Dermis blood vessel endothelial cell (primary cell): ENCODE measurements around the gene ATP6V1F. TPM values are rescaled to one million over a fixed set of nuclear protein-coding genes. Genes with fewer than 3 reads are reported as not detected.
"Not testable (repeated sequence)": the region's sequence is repeated elsewhere in the genome, so short reads cannot be mapped to it uniquely, and the experiment has no call there.

Experiments
- DNase-seq: peaks from one replicate; pipeline ENCODE4 v3.0.0; 2010
- total RNA-seq: library from RNA; depleted of rRNA; stranded (reverse); fragments of >200 nt; gene quantifications from 2 replicates; pipeline ENCODE4 v1.2.3, GENCODE V29; 2014

The ATP6V1F gene
- total RNA-seq, 1 donor from 2014 or later: 93.1 TPM

DNA sequence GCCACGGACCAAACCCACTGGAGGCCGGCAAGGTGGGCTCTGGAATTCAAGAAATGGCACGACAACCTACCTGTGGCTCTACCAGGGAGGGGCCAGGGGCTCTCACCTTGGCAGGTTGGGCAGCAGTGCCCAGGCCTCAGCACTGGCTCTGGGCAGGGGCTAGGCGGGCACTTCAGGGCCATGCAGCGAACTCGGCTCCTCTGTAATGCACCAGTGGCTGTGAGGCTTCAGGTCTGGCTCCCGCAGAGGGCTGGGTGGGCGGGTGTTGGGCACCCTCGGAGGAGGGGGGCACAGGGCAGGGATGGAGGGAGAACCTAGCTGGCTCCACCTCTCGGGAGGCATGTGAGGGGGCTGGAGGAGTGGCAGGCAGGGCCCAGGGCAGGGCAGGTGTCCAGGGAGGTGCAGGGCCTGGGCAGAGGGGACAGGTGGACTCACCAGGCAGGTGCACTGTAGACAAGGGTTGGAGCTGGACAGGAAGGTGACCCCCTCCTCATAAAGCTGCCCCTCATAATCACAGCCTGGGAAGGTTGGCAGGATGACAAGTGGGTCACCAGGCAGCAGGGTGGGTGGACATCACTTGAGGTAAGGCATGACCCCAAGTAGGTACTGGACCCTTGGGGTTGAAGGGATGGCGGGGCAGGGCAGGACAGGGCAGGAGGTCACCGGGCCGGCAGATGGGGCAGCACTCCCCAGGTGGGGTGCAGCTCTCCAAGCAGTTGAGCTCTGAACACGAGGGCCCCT, 41.1 kb downstream of the ATP6V1F start:
- DNase-seq: no peak

DNA sequence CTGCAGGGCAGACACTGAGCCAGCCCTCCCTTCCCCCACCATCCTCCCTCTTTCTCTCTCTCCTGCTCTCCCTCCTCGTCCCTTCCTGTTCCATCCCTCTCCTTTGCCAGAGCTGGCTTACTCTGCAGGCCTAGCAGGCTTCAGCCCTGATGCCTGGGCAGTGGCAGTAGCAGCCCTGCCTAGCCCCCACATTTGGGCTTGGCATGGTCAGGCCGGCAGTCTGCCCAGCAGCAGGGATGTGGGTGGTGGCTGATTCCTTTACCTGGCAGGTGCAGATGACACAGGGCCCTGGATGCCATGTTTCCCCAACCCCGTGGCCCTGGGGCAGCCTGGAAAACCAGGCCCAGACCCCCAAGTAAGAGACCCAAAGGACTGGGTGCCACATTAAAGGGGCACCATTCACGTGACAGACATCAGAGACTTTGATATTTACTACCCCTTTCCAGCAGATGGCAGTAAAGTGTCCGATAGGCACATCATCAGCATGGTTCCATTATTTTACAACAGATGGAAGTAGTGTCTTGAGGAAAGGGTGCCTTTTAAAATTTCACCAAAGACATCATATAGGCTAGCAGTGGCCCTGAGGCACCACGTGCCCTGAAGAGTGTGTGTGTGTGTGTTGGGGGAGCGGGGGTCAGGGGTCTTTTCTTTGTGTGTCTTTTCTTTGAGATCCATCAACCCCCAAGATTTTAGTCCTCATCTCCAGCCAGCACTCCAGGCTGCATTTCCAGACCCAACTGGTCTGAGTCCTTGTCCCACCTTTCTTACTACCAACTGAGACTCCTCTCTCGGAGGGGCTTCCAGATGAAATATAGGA, 41.9 kb downstream of the ATP6V1F start:
- DNase-seq: peak; percentile 74

DNA sequence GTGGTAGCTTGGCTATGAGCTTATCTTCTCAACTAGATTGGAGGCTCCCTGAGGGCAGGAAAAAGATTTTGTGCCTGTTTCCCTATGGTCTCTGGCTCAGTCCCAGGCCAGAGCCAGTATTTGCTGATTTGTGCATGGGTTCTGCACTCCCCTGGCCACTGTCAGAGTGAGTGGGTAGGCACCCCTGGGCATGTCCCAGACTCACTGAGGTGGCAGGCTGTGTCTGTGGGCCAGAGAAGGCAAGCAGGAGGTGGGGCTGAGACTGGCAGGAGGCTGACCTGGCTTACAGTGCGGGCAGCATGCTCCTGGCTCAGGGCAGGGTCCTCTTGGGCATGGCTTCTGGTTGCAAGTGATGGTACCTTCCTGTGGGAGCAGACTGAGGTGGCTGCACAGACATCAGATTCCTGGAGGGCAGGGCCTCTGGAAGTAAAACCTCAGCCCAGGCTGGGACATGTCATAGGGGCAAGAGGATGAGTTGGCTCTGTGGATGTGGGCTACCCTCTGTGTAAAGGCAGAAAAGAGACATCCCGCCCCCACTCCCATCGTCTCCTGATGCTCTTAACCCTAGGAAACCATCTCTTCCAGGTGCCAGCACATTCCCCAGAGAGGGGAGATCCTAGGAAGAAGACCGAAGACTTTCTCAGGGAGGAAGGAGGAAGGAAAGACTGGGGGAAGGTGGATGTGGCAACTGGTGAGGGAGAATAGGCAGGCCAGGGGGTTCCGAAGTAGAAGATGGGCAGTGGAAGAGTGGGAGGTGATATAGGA, 43.5 kb downstream of the ATP6V1F start:
- no peak for DNase-seq

DNA sequence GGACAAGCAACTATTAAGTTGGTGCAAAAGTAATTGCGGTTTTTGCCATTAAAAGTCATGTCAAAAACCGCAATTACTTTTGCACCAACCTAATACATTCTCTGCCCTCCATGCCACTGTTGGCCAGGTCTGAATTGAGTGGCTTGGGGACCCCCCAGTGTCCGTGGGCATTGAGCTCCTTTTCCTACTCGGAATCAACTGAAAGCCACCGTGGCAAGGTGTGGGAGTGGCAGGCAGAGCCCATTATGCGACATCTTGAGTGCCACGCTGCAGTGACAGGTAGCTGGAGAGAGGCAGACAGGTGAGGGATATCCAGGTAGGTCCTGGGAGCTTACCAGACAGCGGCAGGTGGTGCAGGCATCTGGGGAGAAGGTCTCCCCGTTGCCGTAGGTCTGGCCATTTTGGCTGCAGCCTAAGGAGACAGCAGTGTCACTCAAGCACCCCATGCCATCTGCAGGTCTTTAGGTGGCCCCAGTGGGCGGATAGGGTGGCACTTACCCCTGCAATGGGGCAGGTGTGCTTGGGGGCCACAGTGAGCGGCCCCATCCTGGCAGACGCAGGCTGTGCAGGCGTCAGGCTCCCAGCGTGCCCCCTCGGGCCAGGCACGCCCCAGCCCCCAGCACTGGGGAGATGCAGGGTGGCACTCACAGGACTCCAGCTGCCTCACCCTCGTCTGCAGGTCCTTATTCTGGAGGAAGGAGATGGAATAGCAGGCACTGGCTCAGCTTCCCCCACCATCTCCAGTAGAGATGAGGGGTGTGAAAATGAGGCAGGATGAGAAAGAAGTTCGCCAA, 44.3 kb downstream of the ATP6V1F start:
- DNase-seq: no peak

DNA sequence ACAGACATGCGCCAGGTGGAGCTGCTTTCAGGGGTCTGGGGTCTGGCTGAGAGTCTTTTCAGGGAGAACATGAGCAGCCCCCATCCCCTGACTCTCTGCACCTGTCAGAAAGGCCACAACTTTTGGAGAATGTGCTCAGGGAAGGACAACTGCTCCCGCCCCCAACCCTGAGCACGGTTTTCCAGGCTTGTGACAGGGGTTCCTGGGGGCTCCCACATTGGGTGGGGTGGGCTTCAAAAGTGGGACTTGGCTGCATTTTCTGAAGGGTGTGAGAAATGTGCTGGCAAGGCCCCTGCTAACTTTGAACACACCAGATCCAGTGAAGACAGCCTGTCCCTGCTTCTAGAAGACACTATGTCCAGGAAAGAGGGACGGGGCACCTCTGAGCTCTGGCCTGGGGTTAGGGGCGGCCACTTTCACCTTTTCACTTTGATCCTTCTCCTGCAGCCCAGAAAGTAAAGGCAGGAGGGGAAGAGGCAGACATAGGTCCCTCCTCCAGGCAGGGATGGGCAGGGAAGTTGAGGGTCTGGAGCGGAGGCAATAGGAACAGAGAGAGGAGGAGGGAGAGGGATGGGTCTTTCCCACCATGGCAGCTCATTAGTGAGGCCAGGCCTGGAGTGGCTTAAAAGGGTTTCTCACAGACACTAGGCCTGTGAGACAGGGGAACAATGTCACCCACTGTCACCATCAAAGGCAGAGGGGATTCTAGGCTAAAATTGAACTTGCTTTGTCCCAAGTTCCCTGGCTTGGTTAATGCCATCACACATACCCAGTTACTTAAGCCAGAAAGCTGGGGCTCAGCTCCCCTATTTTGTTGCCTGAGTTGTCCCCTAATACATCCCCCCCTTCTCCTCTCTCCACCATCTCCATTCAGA, 46.3 kb downstream of the ATP6V1F start:
- DNase-seq: no peak

DNA sequence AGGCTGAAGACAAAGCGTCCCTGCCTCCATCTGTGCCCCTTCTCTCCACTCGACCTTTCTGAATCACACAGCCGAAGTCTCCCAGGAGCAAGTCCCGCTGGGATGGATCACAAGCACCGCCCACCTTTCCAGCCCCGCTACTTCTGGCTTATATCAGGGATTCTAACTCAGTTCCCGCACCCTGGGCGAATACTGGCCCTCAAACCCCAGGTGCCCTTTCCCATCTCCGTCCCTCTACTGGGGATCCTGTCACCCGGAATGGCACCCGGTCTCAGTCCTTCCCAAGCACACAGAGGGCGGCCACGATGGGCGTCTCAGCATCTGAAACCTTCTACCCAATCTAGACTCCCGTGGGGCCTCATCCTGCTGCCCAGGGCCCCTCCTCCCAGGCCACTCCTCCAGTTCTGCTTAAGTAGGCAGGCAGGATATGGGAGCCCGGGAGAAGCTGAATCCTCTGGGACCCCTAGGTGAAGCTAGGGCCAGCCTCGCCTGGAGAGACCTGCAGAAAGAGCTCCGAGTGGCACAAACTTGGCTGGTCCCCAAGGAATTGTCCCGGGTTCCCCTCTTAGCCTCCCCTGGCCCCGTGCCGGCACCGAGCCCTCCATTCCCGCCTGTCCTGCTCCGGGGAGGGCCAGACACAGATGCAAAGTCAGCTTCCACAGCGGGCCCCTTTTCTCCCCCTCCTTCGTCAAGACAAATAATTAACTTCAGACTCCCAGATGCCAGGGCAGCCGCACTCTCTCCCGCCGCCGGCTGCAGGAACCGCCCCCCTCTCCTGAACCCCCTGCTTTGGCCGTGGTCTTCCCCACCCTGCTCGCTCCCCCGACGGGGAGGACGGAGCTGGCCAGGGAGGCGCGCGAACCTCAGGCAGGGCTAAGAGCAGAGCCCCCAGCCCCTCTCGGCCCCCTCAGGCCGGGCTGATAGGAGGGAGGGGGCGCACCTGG, 47.2 kb downstream of the ATP6V1F start:
- peak; percentile 9 for DNase-seq

DNA sequence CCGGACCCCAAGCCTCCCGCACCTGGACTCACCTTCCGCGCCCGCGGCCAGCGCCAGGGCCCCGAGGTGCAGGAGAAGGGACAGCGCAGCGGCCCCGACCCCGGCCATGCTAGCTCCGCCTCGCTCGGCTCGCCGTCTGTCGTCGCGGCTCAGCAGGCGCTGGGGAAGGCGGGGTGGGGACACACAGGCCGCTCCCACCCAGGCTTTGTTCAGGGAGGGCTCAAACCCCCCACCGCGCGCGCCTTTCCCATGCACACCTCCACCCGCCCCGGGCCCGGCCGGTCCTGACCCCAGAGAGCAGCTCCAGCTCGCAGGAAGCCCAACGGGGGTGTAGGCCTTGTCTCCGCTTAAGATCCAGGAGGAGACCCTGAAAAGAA, 47.9 kb downstream of the ATP6V1F start, which contains the start of gene KCP:
TSS of gene KCP (minus strand) at position 141 of the 377 bp plus-strand sequence. CDS start at position 108, 33 bp downstream.
- no peak for DNase-seq

DNA sequence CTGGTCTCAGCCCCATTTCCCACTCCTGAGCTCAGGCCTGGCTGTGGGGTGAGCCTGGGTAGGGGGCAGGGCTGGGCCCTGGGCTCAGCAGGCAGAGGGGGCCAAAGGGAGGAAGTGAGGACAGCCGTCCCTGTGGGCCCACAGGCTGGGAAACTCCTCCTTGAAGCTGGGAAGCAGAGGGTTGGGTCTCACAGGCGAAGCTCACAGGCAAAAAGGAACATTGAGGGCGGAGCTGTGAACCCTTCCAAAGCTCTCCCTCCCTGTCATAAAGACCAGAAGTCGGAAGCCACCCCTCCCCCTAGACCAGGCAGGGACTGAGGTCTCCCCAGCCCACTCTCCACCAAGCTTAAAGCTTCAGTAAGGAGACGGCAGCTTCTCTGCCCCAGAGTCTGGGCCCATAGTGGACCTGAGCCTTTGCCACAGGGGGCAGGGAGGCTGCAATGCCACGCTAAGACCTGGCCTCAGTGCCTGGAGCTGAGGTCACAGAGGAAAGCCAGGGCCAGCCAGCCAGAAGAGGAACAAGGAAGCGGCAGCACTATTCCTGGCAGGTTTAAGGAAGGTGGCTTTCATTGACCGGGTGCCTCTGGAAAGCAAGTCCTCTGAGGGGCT, 48.9 kb downstream of the ATP6V1F start:
- no peak for DNase-seq

DNA sequence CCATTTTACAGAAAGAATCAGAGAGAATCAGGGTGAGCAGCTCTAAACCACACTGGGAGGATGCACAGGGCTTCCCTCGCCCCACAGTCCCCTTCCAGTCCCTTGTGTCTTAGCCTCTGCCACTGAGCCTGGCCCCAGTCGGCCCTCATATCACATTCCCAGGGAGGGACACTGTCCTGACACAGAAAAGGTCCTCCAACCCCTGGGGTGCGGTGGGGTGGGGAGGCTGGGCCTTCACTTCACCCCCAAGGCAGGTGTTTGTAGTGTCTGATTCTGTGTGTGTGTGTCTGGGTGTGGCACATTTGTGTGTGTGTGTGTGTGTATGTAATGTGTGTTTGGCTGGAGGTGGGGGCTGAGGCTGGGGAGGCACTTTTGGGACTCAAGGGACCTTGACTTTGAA, 49.6 kb downstream of the ATP6V1F start:
- DNase-seq: no peak

DNA sequence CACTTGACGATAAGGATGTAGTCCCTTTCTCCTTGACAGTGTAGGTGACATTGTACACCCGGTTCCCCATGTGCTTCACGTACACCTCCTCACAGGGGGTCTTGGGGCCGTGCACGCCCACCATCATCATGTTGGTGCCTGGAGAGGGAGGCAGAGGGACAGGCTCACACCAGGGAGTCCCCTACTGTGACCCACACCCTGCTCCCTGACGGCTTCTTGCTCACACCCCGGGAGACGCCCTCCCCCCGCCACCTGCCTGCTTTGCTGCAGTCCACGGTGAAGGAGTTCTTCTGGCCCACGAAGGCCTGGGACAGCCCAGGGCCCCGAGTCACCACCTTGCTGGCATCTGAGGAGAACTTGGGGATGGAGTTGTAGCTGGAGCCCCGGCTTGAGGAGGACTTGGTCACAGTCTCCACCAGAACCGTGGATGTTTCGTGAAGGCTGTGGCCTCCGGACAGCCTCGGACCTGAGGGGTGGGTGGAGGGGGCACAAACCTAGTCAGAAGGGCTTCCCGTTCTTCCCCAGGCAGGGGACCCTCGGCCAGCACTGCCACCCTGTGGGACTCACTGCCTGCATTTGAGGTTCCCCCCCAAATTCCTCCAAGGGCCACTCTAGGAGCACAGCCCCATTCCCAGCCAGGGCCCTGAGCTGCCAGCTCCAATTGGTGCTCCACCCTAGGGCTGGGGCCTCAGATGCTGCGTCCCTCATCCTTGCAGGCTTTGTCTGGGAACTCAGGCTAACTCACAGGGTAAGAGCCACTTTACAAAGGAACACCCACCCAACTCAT, 50.2 kb downstream of the ATP6V1F start:
- not testable (repeated sequence) for DNase-seq

DNA sequence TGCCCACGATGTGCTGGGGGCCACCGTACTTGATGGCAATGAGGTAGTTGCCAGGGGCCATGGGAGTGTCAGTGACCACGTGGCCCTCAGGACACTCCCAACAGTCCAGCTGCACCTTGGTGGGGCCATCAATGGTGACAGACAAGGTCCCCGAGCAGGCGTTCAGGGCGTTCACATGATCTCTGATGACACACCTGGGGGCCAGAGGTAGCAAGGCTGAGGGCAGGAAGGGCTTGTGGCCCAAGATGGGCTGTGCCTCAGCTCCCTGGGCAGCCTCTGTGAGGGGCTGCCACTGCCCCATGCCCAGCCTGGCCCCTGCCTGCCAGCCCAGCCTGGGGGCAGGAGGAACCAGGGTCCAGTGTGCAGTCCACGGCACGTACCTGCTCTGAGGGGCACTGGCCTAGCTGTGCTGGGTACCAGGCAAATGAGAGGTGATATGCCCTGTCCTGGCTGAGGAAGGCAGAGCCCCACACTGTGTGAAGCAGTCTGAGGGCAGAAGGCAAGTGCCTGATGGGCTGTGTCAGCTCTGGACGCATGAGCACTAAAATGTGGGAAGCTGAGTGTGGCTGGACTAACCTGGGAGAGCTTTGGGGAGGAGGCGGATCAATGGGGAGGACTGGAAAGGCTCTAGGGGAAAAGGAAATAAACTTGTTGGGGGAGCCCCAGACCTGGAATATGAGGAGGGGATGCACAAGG, 51.4 kb downstream of the ATP6V1F start:
- DNase-seq: no peak

DNA sequence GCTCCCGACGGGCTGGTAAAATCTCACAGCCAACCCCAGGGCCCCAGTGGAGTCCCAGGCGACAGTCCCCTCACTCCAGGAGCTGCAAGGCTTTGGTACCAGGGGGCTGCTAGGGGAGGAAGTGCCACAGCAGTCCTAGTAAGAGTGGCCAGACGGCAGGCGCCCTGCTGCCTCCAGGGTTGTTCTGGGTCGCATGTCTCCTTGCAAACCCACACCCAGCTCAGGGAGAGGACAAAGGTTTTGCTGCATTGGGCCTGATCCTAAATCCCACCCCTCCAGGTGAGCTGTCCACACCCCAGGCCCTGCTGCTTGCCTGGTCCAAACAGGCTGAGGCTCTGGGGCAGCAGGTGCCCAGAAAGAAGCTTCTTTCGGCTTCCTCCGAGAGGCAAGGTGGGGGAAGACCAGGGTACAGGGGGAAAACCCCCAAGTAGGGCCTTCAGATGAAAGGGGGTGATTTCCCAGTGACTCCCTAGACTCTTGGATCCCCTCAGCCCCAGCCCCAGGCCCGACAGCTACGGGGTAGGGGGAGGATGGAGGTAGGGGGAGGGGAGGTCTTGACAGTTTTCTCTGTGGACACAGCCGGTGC, 52.0 kb downstream of the ATP6V1F start:
- DNase-seq: no peak

DNA sequence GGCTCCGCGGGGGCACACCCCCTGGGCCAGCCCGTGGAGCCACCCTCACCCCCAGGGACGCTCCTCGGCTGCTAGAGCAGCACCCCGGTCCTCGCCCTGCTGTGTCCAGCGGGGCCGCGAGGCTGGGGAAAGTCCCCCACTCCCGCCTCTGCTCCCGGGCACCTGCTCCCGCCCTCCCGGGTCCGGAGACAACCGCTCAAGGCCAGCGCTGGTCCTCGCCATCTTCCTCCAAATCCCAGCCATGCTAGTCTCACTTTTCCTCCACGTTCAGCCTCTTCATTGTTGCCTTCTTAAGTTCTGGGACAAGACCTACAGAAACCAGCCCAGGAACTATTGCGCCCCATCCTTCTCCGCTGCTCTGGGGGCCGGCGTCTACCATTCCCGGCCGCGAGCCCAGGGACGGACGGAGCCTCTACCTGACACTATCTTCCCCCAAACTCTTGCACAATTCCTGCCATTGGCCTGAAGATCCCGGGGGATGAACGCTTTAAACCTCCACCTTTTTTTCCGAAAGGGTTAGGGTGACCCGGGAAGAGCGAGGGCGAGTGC, 52.7 kb downstream of the ATP6V1F start:
- no peak for DNase-seq
